T-helper 1 cell (primary cell): ENCODE results near the gene SUSD3.

Experiments
- DNase-seq, 5 donors: peaks; one replicate each; pipeline ENCODE4 v3.0.0-alpha.2; 2012 to 2020

SUSD3 gene

DNA sequence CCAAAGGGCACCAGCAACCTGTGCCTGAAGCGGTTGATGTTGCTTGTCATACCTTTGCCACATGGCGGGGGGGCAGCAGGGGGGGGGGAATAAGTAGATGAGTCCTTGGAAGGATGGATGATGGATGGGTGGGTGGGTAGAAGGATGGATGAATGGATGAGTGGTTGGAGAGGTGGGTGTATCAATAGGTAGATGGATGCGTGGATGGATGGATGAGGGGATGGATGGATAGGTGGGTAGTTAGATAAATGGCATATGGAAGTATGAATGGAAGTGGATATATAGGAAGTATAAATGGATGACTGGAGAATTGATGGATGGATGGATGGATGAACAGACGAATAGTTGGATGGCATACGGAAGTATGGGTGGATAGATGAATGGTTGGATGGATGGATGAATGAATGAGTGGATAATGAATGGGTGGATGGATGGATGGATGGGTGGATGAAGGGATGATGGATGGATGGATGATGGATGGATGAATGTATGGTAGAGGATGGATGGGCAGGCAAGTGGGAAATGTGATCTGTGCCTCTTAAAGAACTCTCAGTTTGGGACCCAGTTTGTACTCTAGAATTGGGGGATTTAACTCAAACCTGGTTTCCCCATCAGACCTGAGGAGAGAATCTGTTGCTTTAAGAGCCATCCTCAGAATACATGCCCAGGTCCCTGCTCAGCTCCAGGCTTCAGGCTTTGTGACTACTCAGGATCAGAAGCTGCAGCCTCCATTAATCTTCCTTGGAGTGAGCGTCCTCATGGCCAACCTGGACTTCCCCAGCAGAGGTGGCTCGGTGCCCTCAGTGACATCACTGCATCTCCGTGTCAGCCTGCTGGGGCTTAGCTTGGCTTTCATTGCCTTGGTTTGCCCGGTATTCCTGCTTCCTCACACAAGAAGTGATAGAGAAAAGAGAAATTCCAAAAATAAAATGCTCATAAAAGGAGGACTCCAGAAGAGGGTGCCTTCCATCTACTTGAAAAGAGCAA lies 27.6 kb upstream of the SUSD3 start:
- DNase-seq, result no peak

DNA sequence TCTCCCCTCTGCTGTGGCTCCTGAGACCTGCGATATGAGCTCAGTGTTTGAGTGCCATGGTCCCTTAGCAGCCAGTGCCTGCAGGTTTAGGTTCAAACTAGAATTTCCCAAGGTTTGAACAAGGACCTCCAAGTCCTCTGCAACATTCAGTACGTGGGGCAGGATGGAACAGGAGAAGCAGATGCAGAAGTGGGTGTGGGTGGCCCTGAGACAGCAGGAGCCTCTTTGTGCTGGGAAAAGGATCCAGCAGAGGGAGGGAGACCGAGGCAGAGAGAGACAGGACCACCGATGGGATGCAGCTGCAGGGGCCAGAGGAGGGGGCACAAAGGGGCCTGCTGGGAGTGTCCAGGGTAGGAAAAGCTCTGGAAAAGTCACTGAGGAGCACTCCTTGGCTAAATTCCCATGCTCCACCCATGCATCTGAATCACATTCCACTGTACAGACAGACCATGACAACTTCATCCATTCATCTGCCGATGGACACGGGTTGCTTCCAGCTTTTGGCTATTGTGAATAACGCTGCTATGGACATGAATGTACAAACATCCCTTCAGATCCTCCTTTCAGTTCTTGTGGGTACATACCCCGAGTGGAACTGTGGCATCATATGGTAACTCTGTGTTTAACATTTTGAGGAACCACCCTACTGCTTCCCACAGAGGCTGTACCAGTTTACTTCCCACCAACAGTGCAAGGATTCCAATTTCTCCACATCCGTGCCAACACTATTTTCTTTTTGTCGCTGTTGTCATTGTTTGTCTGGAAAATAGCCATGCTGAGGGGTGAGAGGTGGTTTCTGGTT lies 26.7 kb upstream of the SUSD3 start:
- no peak for DNase-seq

DNA sequence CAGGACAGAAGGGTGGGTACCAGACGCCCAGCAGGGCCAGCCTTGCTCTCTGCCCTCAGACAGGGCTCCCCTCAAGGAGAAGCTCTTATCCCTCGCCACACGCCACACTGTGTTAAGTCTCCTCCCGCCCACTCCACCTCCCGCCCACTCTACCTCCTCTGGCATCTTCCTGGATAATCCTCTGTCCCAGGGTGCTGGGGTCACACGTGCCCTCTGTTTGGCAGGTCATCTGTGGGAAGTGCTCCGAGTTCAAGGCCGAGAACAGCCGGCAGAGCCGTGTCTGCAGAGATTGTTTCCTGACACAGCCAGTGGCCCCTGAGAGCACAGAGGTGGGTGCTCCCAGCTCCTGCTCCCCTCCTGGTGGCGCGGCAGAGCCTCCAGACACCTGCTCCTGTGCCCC lies 26.0 kb upstream of the SUSD3 start:
- no peak for DNase-seq

DNA sequence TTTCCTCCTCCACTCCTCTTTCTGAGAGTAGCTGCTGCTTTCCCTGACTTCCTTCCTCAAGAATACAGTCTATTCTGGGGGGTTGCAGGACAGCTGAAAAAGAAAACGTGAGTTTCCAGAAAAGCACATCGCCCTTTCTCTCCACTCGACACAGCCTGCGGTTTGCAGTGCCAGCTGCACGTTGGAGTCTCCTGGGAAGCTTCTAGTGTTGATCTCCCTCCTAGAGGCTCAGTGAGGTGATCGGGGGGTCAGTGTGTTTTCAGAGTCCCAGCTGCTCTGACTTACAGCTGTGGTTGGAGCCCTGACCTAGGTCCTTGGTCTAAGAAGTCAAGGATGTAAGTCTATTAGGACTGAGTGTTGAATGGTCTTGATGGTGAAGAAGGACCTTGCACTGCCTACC lies 25.0 kb upstream of the SUSD3 start:
- no peak for DNase-seq

DNA sequence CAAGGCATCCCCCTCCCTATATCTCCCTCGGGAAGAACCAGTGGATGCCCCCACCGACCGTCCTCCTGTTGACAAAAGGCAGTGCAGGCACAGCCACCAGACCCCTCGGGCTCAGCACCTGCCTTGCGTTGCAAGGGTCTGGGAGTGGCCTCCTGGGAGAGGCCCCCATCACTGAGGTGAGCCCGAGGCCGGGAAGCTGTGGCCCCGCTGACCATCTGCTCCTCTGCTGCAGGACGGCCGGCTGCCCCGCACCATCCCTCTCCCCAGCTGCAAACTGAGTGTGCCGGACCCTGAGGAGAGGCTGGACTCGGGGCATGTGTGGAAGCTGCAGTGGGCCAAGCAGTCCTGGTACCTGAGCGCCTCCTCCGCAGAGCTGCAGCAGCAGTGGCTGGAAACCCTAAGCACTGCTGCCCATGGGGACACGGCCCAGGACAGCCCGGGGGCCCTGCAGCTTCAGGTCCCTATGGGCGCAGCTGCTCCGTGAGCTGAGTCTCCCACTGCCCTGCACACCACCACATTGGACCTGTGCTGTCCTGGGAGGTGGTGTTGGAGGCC lies 23.3 kb upstream of the SUSD3 start:
- DNase-seq, result no peak

DNA sequence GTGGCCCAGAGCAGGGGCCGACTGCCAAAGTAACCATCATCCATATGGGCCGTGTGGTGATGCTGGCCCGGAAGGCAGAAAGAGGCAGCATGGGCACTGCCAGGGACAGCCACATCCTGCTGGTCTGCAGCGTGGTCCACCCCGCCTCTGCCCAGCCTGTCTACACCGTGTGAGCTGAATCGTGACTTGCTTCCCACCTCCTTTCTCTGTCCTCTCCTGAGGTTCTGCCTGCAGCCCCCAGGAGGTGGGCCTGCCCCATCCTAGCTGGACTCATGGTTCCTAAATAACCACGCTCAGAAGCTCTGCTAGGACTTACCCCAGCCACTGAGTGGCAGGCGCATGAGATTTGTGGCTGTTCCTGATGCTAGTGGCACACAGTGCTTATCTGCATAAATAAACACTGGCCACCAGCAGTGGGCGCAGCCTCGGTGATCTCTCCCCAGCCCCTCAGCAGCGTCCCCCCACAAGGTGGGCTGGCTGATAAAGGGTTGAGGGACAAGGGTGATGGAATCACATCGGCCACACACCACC lies 22.6 kb upstream of the SUSD3 start:
- DNase-seq, result no peak

DNA sequence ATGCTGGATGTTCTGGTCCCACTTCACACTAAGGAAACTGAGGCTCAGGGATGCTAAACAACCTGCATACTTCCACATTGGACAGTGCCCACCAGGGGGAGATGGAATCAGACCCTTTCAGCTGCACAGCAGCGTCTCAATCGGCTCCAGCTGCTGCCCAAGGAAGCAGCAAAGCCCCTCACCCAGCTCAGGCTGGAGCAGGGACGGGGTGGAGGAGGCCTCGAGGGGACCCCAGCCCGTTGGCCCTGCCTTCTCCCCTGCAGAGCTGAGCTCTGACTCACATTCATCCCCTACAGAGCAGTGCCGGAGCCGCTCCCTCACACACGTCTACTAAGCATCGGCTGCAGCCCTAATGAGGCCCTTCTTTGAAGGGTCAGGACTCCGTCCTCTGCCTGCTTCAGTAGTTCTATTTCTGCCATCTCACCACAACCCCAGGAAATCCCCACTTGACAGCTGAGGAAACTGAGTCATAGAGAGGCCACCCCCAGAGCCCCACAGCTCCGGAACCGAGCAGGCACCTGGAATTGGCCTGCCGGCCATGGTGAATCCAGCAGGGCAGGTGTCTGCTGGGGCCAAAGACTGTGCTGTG lies 21.5 kb upstream of the SUSD3 start:
- DNase-seq, result no peak

DNA sequence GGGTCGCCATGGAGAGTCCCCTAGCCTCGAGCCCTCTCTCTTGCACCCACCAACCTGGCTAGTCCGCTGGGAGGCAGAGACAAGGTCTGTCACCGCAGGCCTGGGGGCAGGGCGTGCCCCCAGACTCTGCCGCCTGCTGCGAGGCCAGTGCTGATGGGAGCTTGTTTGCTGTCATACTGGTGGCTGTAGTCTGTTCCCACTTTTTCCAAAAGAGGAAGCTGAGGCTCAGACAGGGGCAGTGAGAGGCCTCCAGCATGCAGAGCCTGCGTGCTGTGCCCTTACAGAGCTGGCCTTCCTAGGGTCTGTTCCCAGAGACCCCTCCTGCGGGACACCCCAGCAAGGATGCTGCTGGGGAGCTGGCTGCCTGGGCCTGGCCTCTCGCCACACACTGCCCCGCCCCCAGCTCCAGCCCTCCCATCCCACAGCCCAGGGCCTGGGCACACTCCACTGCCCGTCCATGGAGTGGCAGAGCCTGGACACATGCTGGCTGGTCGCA lies 21.0 kb upstream of the SUSD3 start:
- DNase-seq, result no peak

DNA sequence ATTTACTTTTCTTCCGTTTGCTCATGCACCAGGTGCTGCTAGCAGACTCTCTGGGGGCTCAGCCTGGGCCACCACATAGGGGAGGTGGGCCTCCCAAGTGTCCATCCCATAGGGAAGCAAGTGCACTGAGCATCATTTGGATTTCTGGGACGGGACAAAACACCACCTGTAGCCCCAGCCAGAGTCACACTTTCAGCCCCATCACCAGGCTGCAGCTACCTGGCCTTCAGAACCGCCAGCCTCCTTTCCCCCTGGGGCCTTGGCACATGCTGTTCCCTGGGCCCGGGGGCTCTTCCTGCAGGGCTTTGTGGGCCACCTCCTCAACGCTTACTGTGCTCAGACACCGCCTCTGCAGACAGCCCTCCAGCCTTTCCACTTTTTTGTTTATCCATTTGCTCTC lies 19.6 kb upstream of the SUSD3 start:
- DNase-seq, result no peak

DNA sequence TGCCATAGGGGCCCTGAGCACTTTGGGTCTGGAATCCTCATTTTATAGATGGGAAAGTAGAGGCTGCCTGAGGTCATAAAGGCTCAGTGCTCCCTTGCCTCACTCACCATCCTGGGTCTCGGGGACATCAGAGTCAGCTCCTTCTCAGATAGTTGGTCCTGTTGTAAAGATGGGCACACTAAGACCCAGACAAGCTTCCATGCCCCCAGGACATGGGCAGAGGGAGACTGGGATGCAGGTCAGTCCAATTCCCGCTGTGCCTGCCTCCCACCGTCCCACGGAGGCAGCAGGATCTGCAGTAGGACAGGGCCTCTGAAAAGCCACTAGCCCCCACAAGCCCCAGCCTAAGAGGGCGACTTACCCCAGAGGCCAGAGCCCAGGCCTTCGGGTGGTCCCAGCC lies 19.0 kb upstream of the SUSD3 start:
- no peak for DNase-seq

DNA sequence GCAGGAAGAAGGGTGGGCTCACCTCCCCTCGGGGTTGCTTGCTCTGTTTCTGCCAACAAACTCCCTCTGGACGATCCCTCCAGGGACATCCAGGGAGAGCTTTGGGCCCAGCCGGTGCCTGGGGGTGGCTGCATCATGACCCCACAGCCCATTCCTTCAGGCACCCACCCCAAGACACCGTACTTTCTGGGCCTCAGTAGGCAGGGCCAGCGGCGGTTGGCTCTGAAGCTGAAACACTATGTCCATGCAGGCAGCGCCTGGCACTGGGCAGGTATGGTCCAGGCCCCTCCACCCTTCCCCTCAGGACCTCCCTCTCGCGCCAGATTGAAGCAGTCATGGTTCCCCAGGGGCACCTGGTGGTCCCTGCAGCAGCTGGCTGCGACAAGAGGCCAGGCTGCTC lies 18.5 kb upstream of the SUSD3 start:
- no peak for DNase-seq

DNA sequence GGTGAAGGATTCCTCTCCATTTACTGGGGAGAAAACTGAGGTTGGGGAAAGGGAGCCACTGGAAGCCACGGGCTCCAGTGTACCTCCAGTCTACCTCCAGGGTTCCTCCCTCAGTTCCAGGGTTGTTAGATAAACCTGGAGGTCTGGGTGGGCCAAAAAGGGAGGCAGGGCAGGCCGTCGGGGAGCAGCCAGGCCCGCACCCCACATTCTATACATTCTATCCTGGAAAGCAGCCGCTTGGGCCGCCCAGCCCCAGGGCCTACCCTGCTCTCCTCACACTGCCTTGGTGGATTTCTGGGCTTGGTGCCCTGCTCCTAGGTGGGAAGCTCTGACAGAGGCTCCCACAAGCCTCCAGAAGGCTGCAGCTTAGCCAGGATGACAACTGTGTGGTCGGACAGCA lies 18.1 kb upstream of the SUSD3 start:
- DNase-seq, result no peak

DNA sequence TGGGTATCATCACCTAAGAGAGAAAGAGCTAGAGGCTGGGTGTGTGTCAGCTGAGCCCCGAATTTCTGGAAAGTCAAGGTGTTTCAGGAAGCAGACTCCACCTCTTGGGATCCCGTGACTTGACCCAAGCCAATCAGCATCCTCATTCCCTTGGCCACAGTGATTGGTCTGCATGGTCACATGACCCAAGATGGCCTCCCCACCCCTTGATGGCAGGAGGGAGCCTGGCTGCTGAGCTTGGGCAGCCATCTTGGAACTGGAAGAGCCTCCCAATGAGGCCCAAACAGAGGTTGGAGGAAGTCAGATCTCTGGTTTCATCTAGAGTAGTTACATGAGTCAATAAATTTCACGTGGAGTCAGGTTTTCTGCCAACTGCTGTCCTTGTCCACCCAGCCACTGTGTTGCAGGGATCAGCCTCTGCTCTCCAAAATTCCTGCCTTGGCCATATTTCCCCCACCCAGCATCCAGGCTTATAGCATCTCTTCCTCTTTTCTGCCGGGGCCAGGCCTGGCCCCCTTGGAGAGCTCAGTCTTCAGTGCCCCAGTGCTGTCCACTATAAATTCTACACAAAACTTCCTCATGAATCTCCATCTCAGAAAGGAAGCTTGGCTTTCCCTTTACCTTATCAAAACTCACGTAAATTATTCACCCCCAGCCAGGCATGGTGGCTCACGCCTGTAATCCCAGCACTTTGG lies 17.2 kb upstream of the SUSD3 start:
- DNase-seq, result no peak

DNA sequence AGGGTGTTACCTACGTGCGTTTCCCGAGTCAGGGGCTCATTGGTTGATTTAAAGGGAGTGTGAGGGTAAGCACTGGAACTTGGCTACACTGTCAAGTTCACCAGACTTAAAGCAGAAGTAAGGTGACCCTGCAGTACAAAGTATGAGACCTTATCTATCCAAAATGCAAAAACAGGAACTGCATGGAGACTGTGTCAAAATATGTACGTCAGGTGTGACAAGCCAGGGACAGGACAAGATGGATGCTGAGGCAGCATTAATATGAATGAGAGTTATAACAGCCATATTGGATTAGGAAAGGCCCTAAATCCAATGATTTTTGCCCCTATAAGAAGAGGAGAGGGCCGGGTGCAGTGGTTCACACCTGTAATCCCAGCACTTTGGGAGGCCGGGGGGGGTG lies 15.4 kb upstream of the SUSD3 start:
- no peak for DNase-seq

DNA sequence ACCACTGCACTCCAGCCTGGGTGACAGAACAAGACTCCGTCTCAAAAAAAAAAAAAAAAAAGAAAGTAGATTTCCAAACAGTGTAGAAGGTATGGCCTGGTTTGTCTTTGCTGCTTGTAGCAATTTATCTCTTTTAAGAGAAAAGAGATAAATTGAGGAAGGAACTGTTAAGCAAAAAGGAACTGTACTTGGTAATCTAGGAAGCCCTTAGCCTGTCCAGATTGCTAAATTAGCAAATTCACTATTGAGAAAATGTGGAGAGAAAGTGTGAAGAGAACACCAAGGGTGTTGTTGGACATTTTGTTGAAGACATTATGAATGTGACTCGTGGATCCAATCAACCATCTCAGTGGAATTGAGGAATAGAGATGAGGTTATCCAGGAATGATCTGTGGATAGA lies 13.0 kb upstream of the SUSD3 start:
- no peak for DNase-seq

DNA sequence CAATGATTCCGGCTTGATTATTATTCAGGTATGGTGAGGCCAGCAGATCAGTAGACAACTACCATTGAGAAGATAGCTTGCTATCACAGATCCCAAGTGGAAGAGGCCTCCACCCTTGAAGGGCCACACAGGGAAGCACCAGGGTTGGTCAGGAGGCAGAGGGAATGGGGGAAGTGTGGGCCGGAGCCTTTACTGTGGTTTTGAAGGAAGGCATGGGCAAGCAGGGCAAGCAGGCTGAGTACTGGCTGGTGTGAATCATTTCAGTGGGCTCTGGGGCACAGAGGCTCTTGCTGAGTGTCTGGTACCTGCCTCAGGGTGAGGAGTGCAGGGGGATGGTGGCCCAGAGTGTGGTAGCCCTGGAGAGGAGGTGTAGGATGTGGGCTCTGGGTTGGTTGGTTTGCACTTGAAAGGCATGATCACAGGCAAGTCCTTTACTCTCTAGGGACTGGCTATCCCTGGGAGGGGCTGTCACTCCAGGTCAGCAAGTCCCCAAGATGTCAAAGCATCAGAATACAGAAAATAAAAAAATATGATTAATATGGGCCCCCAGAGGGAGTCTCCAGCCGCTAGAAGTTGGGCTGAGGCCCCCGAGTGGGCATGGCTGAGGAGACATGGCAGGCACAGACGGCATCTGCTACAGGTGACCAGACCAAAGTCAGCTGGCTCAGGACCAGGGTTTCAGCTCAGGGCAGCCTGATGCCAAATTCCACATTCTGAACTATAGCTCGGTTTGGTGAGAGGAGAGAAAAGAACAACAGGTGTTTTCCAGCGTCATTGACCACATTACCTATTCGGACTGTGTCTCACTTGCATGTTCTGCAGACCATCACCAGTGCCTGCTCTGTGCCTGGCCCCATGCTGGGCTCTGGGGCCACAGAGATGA lies 9.7 kb upstream of the SUSD3 start:
- no peak for DNase-seq

DNA sequence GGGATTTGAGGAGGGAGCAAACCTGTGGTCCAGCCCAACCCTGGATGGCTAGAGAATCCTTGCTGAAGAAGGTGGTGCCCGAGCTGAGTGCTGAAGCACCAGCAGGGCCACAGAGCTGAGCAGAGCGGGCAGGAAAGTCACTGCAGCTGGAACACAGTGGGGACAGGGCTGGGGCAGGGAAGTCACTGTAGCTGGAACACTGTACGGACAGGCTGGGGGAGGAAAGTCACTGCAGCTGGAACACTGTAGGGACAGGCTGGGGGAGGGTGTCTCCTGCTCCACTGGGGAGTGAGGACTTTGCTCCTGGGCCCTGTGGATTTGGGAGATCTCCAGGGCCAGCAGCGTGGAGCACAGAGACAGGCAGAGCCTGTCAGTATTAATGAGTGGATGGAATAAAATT lies 9.0 kb upstream of the SUSD3 start:
- DNase-seq, result no peak

DNA sequence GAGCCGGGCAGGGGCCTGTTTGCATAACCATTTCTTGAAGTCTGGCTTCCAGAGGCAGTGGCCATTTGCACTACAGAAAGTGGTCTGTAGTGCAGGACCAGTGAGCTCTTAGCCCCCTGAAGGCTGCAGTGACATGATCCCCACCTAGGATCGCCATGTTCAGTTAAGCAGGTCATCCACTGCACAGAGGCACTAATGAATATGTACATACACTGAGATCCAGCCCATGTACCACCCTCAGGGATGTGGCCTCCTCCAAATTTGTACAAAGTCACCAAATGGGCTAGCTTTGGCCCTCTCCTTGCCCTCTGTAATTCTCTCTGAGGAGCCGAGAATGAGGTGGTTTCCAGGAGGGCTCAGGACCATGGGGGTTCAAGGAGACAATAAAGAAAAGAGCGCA lies 8.3 kb upstream of the SUSD3 start:
- DNase-seq, result no peak

DNA sequence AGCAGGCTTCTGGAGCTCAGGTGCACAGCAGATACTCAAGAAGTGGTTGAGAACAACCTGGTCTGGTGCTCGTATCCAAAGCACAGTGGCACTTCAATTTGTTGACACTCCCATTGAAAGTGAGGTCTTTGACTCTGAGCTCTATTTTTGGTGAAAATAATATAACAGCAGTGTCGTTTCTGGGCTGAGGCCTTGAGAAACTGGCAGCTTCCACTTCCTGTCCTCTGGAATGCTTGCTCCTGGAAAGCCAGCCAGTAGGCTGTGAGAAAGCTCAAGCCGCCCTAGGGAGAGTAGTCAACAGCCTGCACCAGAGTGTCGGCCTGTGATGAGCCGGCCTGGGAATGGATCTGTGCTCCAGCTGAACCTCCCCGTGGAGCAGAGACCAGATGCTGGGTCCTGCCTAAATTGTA lies 6.8 kb upstream of the SUSD3 start:
- no peak for DNase-seq

DNA sequence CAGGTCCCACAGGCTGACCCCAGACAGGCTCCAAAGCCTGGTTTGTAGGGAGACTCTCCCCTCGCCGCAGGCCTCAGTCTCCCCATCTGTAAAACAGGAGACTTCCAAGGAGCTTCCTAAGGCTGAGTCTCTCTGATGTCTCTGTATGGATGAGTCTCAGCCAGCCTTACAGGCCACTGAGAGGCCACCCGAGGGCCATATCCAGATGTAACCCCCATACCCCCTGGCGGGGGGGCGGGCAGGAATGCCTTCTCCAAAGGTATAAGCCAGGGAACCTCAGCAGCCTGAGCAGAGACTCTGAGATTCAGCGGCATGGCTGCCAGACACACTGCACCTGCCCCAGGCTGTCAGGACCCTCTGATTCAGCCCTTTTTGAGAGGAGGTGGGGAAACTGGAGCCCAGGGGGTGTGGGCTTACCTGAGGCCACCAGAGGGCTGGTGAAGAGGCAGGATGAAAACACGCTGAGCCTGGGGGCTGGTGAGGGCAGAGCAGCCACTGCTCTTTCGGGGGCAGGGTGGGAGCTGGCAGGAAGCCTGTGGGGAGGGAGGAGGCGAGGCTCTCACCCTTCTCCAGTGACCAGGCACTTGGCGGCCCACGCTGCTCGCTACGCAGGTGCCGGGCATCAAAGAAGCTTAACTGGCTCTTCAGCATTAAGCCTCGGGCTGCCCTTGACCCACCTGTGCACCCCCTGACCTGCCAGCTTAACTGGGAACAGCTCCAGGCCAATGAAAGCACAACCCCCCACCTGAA lies 5.5 kb upstream of the SUSD3 start:
- DNase-seq, result no peak
